ENCODE measurements around the gene RAB12. TPM values are rescaled to one million over a fixed set of nuclear protein-coding genes. Genes with fewer than 3 reads are reported as not detected.

The RAB12 gene
- total RNA-seq, 2 experiments from 2014 or later, result 13.5 to 15.4 TPM

DNA sequence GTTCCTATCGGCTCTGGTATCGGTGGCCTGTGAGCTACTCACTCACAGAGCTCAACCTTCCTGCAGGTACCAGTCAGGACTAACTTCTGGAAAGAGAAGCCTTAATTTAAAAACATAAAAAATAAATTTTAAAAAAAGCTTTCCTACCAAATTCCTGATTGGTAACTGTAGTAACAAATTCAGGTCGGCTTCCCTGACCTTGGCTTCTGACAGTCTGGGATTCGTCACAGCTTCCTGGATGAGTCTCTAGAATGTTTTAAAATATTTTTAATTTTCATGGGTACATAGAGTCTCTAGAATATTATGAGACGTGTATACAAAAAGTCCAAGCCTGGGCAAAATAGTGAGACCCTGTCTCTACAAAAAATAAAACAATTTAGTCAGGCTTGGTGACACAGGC lies 51.1 kb downstream of the RAB12 start:
- H3K27me3 Mint-ChIP-seq, result peaks cover 1% of the 10 kb centered on the region
- no peaks in the 10 kb centered on the region for H3K9me3 Mint-ChIP-seq
- DNase-seq, result no peak
- peaks cover 2% of the 10 kb centered on the region for H3K4me1 Mint-ChIP-seq
- CTCF ChIA-PET, result no interaction called here
- H3K36me3 Mint-ChIP-seq (ENCODE audit: low read depth), result no peaks in the 10 kb centered on the region
- no peak overlapping the region for H3K27ac Mint-ChIP-seq
- no peak overlapping the region for H3K4me3 Mint-ChIP-seq
- POLR2A ChIA-PET, result no interaction called here

DNA sequence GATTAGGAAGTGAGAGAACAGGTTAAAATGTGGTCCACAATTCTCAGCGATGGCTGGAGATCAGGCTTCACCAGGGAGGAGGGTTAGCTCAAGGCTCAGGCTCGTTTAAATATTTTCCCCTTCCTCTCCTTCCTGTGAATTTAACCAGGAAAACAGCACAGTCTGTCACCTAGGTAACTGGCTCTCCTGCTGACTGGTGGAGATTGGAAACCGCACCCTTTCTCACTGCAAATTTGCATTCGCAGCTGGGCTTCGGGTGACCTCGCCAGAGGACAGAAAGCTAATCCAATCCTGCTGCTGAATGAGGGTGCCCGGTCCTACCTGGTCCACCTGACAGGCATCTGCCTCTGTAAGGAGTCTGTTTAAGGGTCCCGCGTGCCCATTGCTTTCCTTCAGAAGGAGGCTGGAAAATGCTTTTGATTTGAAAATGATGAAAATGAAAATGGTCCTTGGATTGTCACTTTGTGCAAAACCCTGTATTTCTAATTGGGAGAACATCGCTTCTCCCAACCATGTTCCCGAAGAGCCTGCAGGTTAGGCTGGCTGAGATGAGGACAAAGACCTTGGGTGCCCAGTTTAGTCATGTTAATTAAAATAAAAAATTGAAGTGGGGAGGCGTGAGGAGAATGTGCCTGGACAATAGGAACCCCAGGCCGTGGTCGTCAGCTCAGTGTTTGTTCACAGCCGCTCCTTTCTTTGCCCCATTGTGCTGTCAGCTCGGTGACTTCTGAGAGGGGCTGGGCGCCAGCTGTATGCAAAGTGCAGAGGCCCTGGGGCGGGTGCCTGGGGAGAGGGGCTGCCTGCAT lies 52.7 kb downstream of the RAB12 start:
- Mint-ChIP-seq H3K4me1 (peaks cover 2% of the 10 kb centered on the region), H3K27ac (no peak overlapping the region), H3K9me3 (no peaks in the 10 kb centered on the region), H3K4me3 (no peak overlapping the region), H3K27me3 (peaks cover 1% of the 10 kb centered on the region), H3K36me3 (ENCODE audit: low read depth) (no peaks in the 10 kb centered on the region)
- ChIA-PET CTCF (interaction anchor here (0.6 to 1.0 kb wide), 2 partner anchors 9 to 31 kb away, joined by 3 read pairs; no protein-coding TSS in a partner anchor), POLR2A (no interaction called here)
- no peak for DNase-seq

DNA sequence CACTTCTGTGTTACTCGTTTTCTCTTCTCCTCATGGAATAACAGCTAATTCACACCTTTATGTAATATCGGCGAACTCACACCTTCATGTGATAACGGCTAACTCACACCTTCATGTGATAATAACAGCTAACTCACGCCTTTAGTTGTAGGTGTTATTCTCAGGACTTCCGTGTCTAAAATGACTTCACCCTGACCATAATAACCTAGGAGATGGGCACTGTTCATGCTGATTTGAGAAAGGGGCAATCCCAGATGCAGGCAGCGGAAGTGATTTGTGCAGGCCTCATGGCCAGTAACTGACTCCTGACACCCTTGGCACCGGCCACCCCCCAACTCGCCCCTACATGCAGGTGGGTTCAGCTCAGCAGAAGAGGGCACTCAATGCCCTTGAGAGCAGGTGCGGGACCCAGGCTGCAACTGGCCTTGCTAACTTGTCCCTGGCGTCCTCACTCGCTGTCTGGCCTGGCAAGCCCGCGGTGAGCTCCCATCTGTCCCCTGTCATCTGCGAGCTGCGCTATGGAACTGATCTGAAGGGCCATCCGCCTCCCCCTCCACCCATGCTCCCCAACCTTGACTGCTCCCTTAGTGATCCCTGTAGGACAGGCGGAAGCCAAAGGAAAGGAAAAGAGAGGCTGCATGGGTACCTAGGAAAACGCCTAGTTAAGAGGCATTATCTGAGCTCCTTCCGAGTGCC lies 53.5 kb downstream of the RAB12 start:
- DNase-seq, result no peak
- no peaks in the 10 kb centered on the region for H3K36me3 Mint-ChIP-seq (ENCODE audit: low read depth)
- CTCF ChIA-PET, result interaction anchor here (1.0 kb wide), 1 partner anchor 10 kb away, joined by 3 read pairs; no protein-coding TSS in a partner anchor
- H3K4me1 Mint-ChIP-seq, result peaks cover 2% of the 10 kb centered on the region
- H3K27ac Mint-ChIP-seq, result no peak overlapping the region
- H3K9me3 Mint-ChIP-seq, result no peaks in the 10 kb centered on the region
- POLR2A ChIA-PET, result no interaction called here
- no peak overlapping the region for H3K4me3 Mint-ChIP-seq
- H3K27me3 Mint-ChIP-seq, result peaks cover 1% of the 10 kb centered on the region

DNA sequence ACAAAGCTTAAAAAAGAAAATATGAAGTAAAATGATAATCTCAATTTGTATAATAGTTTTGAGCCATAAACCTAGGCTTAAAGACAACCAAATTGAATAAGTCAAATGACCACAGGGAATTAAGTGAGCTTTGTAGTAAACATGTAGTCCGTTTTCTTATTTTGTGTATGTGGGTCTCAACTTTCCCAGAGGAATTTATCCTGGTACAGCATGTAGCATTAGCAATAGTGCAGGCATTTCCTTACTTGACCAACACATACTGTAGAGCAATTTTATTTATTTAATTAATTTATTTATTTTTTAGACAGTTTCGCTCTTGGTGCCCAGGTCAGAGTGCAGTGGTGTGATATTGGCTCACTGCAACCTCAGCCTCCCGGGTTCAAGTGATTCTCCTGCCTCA lies 58.6 kb downstream of the RAB12 start:
- H3K4me1 Mint-ChIP-seq, result peaks cover 2% of the 10 kb centered on the region
- H3K27me3 Mint-ChIP-seq, result no peaks in the 10 kb centered on the region
- CTCF ChIA-PET, result no interaction called here
- no peaks in the 10 kb centered on the region for H3K9me3 Mint-ChIP-seq
- no peak overlapping the region for H3K27ac Mint-ChIP-seq
- no peaks in the 10 kb centered on the region for H3K36me3 Mint-ChIP-seq (ENCODE audit: low read depth)
- no peak for DNase-seq
- no peak overlapping the region for H3K4me3 Mint-ChIP-seq
- POLR2A ChIA-PET, result no interaction called here

DNA sequence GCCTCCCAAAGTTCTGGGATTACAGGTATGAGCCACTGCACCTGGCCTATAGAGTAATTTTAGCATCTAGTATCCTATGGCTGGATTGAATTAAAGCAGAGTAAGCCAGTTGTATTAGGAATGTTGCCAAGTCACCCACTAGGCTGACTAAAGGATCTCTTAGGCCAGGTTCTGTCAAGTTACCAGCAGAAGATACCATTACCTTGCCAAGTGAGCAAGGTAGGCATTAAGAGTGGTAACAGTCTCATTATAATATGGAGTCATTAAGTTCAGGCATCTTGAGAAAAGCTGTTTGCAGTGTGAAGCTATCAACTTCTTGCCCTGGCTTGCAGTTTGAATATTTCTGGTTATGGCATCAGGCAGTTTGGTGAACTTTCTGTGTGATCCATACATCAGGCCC lies 59.1 kb downstream of the RAB12 start:
- POLR2A ChIA-PET, result no interaction called here
- peaks cover 2% of the 10 kb centered on the region for H3K4me1 Mint-ChIP-seq
- H3K4me3 Mint-ChIP-seq, result no peak overlapping the region
- H3K27ac Mint-ChIP-seq, result no peak overlapping the region
- no peaks in the 10 kb centered on the region for H3K9me3 Mint-ChIP-seq
- CTCF ChIA-PET, result no interaction called here
- no peaks in the 10 kb centered on the region for H3K27me3 Mint-ChIP-seq
- DNase-seq, result no peak
- H3K36me3 Mint-ChIP-seq (ENCODE audit: low read depth), result no peaks in the 10 kb centered on the region

DNA sequence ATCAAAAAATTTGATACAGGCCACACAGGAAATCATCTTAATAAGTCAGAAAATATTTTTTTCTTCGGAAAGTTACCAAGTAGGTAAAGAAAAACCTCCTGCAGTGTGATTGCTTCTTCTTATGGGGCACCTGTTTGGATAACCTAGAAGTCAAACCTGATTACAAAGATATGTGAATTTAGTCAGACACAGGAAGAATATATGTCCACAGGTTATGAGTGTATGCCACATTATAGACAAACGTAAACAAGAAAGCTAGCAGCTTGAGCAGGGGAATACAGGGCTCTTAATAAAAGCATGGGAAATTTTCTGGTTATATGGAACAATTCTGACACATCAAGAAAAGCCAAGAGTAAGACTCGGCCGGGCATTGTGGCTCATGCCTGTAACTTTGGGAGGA lies 60.3 kb downstream of the RAB12 start:
- ChIA-PET CTCF (no interaction called here), POLR2A (no interaction called here)

DNA sequence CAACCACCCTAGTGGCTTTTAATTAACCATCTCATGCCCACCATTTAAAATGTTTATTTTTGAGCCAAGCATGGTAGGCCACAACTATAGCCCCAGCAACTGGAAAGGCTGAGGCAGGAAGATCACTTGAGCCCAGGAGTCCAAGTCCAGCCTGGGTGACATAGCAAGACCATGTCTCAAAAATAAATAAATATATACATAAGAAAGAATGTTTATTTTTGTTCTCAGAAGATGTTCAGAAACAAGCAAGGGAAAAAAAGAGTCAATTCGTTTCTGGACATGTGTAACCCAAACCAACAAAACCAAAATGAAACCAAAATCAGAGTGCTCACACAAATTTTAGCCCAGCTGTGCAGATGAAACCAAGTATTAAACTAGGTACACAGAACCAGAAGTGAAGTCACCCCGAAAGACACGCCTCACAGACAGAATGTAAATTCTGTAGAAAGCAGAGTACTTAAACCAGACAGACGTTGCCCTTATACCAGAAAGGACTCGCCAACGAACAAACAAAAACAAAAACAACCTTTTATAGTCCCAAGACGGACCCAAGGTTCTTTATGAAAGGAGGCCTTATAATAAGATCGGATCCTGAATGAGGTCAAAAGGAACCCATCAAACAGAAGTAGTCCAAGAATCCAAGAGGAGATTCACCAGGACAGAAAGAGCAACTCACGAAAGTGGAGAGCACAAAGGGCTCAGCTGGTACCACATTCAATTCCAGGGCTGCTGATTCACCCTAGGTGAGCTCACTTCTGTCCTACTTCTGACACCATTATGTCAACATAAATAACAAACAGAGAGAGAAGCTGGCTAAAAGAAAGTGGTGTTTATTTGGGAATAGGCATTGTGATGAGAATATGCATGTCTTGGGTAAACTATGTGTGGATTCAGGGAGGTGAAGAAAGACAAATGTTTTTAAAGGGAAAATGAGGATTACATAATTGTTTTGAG lies 64.3 kb downstream of the RAB12 start:
- H3K4me3 Mint-ChIP-seq, result no peak overlapping the region
- no peaks in the 10 kb centered on the region for H3K27me3 Mint-ChIP-seq
- DNase-seq, result no peak
- CTCF ChIA-PET, result no interaction called here
- POLR2A ChIA-PET, result no interaction called here
- no peaks in the 10 kb centered on the region for H3K9me3 Mint-ChIP-seq
- H3K36me3 Mint-ChIP-seq (ENCODE audit: low read depth), result no peaks in the 10 kb centered on the region
- no peaks in the 10 kb centered on the region for H3K4me1 Mint-ChIP-seq
- no peak overlapping the region for H3K27ac Mint-ChIP-seq

More for the DNA sequence above, 60.3 kb downstream of the RAB12 start:
- Mint-ChIP-seq H3K27ac (no peak overlapping the region), H3K4me3 (no peak overlapping the region), H3K36me3 (ENCODE audit: low read depth) (no peaks in the 10 kb centered on the region), H3K4me1 (peaks cover 2% of the 10 kb centered on the region), H3K27me3 (no peaks in the 10 kb centered on the region), H3K9me3 (no peaks in the 10 kb centered on the region)
- DNase-seq, result no peak

DNA sequence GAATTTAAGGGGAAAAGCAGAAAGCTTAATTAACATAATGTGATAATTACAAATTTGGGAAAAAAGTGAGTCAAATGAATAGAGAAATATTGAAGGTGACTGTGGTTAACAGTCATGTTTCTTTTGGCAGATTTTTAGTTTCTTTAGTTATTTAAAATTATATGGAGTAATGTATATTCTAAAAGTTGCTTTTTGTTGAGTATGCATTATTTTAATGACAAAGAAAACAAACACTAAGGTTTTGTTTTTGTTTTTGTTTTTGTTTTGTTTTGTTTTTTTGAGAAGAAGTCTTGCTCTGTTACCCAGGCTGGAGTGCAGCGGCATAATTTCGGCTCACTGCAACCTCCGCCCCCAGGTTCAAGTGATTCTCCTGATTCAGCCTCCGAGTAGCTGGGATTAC lies 65.8 kb downstream of the RAB12 start:
- POLR2A ChIA-PET, result no interaction called here
- H3K27me3 Mint-ChIP-seq, result no peaks in the 10 kb centered on the region
- H3K9me3 Mint-ChIP-seq, result no peaks in the 10 kb centered on the region
- no peaks in the 10 kb centered on the region for H3K36me3 Mint-ChIP-seq (ENCODE audit: low read depth)
- no peak overlapping the region for H3K27ac Mint-ChIP-seq
- CTCF ChIA-PET, result no interaction called here
- no peaks in the 10 kb centered on the region for H3K4me1 Mint-ChIP-seq
- no peak for DNase-seq
- no peak overlapping the region for H3K4me3 Mint-ChIP-seq

DNA sequence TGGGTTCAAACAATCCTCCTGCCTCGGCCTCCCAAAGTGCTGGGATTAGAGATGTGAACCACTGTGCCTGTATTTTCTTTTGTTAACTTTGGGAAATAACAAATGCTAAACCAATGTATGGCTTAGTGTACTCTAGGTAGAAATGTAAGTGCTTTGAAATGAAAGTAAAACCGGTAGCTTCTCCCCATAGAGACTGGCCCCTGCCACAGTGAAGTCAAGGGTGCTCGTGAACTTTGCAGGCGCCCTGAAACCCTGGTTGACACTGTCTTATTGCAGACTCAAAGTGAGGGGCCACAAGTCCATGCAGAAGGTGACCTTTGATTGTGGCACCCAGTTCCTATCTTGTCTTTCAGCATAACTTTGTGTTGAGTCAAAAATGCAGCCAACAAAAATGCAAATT lies 72.0 kb downstream of the RAB12 start:
- Mint-ChIP-seq H3K4me3 (no peak overlapping the region), H3K4me1 (no peaks in the 10 kb centered on the region), H3K27me3 (no peaks in the 10 kb centered on the region), H3K9me3 (no peaks in the 10 kb centered on the region), H3K36me3 (ENCODE audit: low read depth) (no peaks in the 10 kb centered on the region), H3K27ac (peak overlapping the region; percentile 33)
- ChIA-PET CTCF (no interaction called here), POLR2A (no interaction called here)
- no peak for DNase-seq

DNA sequence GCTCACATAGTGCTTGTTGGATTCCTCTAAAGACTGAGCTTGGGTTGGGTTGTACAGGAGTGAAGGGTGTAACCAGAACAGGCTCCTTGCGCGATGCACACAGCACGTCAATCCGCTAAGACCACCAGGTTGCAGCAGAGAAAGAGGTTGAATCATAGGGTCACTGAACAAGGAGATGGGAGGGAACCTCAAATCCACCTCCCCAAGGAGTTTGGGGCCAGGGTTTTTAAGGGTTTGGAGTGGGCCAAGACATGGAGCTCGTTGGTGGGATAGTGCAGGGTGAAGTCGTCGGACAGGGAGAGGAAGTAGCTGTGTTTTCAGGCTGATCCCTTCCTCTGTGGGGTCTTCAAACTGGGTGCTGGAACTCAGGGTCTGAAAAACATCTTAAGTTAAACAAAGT lies 75.3 kb downstream of the RAB12 start:
- DNase-seq, result no peak
- Mint-ChIP-seq H3K4me1 (no peaks in the 10 kb centered on the region), H3K9me3 (no peaks in the 10 kb centered on the region), H3K4me3 (no peak overlapping the region), H3K27me3 (peaks cover 1% of the 10 kb centered on the region), H3K36me3 (ENCODE audit: low read depth) (no peaks in the 10 kb centered on the region), H3K27ac (no peak overlapping the region)
- ChIA-PET CTCF (interaction anchor here (1.0 kb wide), 1 partner anchor 12 kb away, joined by 3 read pairs; no protein-coding TSS in a partner anchor), POLR2A (no interaction called here)

DNA sequence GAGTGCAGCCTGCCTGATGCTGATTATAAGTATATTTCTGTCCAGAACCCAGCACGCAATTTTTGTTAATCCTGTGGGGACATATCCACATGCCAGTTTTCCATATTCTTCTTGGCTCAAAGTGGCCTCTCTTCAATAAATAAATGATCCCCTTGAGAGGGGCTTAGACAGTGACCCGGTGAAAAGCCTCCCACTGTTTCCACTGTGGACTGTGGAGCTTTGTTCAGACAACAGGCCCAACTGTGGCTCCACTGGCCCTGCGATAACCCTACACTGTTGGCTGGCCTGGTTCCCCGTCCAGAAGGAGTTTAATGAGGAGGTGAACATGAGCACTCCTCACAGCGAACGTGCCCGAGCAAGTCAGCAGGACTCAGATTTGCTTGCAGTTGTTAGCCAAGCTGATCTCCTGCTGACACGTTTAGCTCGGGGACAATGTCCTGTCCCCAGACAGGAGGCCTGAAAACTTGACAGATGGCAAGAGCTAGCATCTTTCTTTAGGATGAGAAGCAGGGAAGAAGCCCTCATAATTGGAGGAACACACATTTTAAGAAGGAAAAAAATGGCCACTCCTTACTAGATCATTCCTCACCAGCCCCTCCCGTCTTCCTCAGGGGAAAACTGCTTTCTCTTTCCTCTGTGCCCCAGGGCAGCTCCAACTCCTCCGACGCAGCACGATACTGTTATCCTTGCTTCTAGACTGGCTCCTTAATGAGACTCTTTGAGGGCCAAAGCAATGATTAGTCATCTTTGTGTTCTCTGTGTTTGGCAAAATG lies 76.1 kb downstream of the RAB12 start:
- no peaks in the 10 kb centered on the region for H3K36me3 Mint-ChIP-seq (ENCODE audit: low read depth)
- no peak overlapping the region for H3K4me3 Mint-ChIP-seq
- CTCF ChIA-PET, result no interaction called here
- no peak overlapping the region for H3K27ac Mint-ChIP-seq
- peaks cover 1% of the 10 kb centered on the region for H3K27me3 Mint-ChIP-seq
- H3K4me1 Mint-ChIP-seq, result no peaks in the 10 kb centered on the region
- POLR2A ChIA-PET, result no interaction called here
- no peak for DNase-seq
- no peaks in the 10 kb centered on the region for H3K9me3 Mint-ChIP-seq

DNA sequence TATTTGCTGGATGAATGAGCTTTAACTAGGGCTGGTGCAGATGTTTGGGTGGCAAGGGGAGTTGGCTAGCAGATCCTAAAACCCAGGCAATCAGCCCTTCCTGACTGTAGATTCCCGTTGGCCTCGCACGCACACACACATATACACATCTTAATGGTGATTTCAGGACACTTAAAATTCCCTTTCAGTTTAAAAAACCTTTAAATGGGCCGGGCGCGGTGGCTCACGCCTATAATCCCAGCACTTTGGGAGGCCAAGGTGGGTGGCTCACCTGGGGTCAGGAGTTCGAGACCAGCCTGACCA lies 76.6 kb downstream of the RAB12 start:
- peaks cover 1% of the 10 kb centered on the region for H3K27me3 Mint-ChIP-seq
- H3K27ac Mint-ChIP-seq, result no peak overlapping the region
- ChIA-PET POLR2A (no interaction called here), CTCF (no interaction called here)
- DNase-seq, result no peak
- no peaks in the 10 kb centered on the region for H3K36me3 Mint-ChIP-seq (ENCODE audit: low read depth)
- no peaks in the 10 kb centered on the region for H3K4me1 Mint-ChIP-seq
- H3K4me3 Mint-ChIP-seq, result no peak overlapping the region
- no peaks in the 10 kb centered on the region for H3K9me3 Mint-ChIP-seq
